ENCODE data around the gene FTCDNL1.

FTCDNL1 gene

DNA sequence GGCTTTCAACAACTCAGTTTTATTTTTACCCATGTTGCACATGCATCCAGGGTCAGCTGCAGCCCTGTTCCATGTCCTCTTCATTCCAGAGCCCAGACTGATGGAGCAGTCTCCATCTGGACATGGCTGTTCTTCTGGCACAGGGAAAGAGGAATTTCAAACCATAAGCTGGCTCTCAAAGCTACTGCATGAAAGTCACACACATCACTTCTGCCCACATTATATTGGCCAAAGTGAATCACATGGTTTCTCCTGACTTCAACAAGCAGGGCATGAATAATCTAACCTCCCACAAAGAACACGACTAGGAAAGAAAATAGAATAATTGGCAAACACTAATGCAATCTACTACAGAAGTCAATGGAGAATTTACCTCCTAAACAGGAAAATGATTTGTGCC is 94.2 kb downstream of the FTCDNL1 start:
- TF ChIP-seq, protein P1, sequence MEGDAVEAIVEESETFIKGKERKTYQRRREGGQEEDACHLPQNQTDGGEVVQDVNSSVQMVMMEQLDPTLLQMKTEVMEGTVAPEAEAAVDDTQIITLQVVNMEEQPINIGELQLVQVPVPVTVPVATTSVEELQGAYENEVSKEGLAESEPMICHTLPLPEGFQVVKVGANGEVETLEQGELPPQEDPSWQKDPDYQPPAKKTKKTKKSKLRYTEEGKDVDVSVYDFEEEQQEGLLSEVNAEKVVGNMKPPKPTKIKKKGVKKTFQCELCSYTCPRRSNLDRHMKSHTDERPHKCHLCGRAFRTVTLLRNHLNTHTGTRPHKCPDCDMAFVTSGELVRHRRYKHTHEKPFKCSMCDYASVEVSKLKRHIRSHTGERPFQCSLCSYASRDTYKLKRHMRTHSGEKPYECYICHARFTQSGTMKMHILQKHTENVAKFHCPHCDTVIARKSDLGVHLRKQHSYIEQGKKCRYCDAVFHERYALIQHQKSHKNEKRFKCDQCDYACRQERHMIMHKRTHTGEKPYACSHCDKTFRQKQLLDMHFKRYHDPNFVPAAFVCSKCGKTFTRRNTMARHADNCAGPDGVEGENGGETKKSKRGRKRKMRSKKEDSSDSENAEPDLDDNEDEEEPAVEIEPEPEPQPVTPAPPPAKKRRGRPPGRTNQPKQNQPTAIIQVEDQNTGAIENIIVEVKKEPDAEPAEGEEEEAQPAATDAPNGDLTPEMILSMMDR (IDR thresholded peaks at IDR 0.05; ENCODE audit: extremely low read depth, insufficient read depth, missing control alignments), result no peak
- no peak for DNase-seq (ENCODE audit: low spot score)
- in situ Hi-C loops (cut with MboI; ENCODE audit: low pct_unique_long_range_greater_than_20kb, low sequenced_read_pairs, unreplicated experiment), result no loop called here

GRCh38 chr2:199756211-199756610 is 94.8 kb downstream of the FTCDNL1 start:
- in situ Hi-C loops (cut with MboI; ENCODE audit: low pct_unique_long_range_greater_than_20kb, low sequenced_read_pairs, unreplicated experiment), result no loop called here
- TF ChIP-seq, protein P1 (IDR thresholded peaks at IDR 0.05; ENCODE audit: extremely low read depth, insufficient read depth, missing control alignments), result no peak
- no peak for DNase-seq (ENCODE audit: low spot score)

- TF ChIP-seq, protein P1 (IDR thresholded peaks at IDR 0.05; ENCODE audit: extremely low read depth, insufficient read depth, missing control alignments), result no peak
- in situ Hi-C loops (cut with MboI; ENCODE audit: low pct_unique_long_range_greater_than_20kb, low sequenced_read_pairs, unreplicated experiment), result no loop called here
These were observed 96.2 kb downstream of the FTCDNL1 start for GRCh38 chr2:199754766-199755165.

GRCh38 chr2:199751492-199752120 is 99.4 kb downstream of the FTCDNL1 start:
- TF ChIP-seq, protein P1 (IDR thresholded peaks at IDR 0.05; ENCODE audit: extremely low read depth, insufficient read depth, missing control alignments), result no peak
- no peak for DNase-seq (ENCODE audit: low spot score)

More at GRCh38 chr2:199754766-199755165, 96.2 kb downstream of the FTCDNL1 start:
- DNase-seq (ENCODE audit: low spot score), result no peak

DNA sequence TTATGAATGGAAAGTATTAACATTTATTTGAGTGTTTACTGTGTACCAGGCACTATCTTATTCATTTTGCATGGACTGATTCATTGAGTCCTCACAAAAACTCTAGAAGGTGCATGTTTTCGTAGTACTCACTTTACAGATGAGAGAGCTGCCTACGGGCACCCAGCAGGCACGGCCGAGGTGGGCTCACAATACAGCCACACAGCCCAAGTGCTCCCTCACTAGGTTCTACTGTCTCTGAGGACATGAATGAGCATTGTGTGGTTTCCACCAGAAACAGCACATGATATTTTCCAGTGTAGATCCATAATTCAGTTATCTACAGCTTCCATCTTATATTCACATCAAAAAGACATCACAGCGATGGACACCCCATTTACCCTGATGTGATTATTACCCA is 101.4 kb downstream of the FTCDNL1 start:
- DNase-seq (ENCODE audit: low spot score), result no peak
- TF ChIP-seq, protein P1 (IDR thresholded peaks at IDR 0.05; ENCODE audit: extremely low read depth, insufficient read depth, missing control alignments), result no peak
- in situ Hi-C loops (cut with MboI; ENCODE audit: low pct_unique_long_range_greater_than_20kb, low sequenced_read_pairs, unreplicated experiment), result loop anchor here (25.0 kb wide), 1 partner anchor 1437 kb away; no protein-coding TSS in a partner anchor

More at GRCh38 chr2:199751492-199752120, 99.4 kb downstream of the FTCDNL1 start:
- in situ Hi-C loops (cut with MboI; ENCODE audit: low pct_unique_long_range_greater_than_20kb, low sequenced_read_pairs, unreplicated experiment), result no loop called here

DNA sequence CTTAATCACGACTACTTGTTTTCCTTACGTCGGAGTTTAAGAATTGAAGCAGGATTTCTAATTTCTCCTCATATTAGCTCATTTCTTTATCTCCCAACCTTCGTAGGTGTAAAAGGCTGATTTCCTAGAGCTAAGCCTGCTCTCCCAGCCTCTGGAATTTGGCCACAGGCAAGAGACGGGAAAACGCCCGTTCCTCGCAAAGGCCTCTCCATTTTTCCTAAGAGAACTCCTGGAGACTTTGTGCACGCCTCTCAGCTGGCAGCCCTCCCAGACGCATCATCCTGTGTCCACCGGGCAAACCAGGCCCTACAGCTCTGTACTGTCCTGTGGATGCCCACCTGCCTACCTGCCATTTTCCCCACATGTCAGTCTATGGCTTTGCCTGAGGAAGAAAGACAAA is 106.3 kb downstream of the FTCDNL1 start:
- DNase-seq (ENCODE audit: low spot score), result no peak
- in situ Hi-C loops (cut with MboI; ENCODE audit: low pct_unique_long_range_greater_than_20kb, low sequenced_read_pairs, unreplicated experiment), result loop anchor here (25.0 kb wide), 1 partner anchor 1432 kb away; no protein-coding TSS in a partner anchor
- TF ChIP-seq, protein P1 (IDR thresholded peaks at IDR 0.05; ENCODE audit: extremely low read depth, insufficient read depth, missing control alignments), result no peak

Measured in GM13977 (cell line).